Left colon (tissue), 2 donors: ENCODE results near the gene CLEC11A. TPM values are rescaled to one million over a fixed set of nuclear protein-coding genes. Genes with fewer than 3 reads are reported as not detected.

Source experiments
- ATAC-seq: fragments of 200-7000 bp; cut with Tn5 transposase; one replicate; pipeline ENCODE4 v1.9.1; 2020; ENCODE audit warnings: mild to moderate bottlenecking, moderate library complexity
- DNase-seq, 2 donors: peaks; one replicate each; pipeline ENCODE4 v3.0.0-alpha.2; 2020
- intact Hi-C, 2 donors: fragments of 100-400 bp; cut with DNase I in 1 of 2; cut with micrococcal nuclease in 1 of 2; formaldehyde crosslinking; loops; one replicate each; pipeline versions ENCODE4 v1.11.2 to v1.14.0; 2022; cut with DNase I, micrococcal nuclease
- total RNA-seq, 2 donors: library from RNA; stranded (reverse); fragmentation: NEBNext Ultra II Directional; extraction: Animal tissue kit (Norgen Biotek cat#: 25700); gene quantifications; one replicate each; pipeline ENCODE4 v1.2.1, GENCODE V29; 2021
- donor health status: DM: no; HTN: no; CAD: no.
- donor health status: DM: yes; HTN: yes; CAD: no.

Gene CLEC11A
- total RNA-seq, 2 donors from 2014 or later = 2.1 to 5.7 TPM

DNA sequence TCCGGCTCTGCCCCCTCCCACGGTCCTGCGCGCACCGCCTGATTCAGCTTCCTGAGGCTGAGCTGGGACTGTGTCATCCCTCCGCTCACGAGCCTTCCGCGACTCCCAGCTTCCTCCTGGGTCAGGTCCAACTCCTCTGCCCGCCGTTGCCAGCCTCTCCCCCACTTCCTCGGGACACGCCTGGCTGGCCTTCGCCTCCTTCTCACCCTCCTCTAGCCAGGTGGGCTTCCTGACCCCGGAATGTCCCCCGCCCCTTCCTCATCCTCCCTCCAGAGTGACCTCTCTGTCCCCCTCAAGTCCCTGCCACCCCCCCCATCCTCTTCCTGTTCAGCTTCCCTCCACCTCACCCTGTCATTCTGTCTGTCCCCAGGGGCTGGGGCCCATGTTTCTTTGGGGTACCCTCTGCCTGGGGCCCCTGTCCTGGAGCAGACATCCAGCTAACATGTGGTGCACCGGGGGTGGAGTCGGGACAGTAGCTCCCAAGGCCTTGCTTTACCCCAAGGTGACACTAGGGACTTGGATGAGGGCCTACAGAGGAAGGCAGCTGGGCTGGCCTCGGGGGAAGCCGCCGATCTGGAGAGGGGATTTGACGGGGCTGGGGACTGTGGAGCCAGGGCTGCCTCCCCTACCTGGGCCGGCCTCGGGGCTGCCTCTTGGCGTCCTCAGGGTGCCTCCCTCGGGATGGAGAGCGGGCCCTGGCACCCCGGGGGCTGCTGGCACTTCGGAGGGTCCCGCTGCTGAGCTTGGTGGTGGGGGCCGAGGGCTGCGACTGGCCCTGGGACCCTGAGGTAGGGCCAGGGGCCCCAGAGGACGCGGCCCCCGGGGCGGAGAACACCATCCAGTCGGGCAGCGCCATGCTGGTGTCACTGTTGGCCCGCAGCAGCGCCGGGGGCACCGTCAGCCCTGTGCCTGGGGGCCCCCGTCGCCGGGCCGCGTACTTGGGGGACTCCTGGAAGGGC is 20.0 kb upstream of the CLEC11A start:
- ATAC-seq = no peak
- intact Hi-C loops = loop anchor here in 1 of 2 donors (10.0 kb wide), 1 partner anchor 82 kb away; no protein-coding TSS in a partner anchor
- no peak for DNase-seq

DNA sequence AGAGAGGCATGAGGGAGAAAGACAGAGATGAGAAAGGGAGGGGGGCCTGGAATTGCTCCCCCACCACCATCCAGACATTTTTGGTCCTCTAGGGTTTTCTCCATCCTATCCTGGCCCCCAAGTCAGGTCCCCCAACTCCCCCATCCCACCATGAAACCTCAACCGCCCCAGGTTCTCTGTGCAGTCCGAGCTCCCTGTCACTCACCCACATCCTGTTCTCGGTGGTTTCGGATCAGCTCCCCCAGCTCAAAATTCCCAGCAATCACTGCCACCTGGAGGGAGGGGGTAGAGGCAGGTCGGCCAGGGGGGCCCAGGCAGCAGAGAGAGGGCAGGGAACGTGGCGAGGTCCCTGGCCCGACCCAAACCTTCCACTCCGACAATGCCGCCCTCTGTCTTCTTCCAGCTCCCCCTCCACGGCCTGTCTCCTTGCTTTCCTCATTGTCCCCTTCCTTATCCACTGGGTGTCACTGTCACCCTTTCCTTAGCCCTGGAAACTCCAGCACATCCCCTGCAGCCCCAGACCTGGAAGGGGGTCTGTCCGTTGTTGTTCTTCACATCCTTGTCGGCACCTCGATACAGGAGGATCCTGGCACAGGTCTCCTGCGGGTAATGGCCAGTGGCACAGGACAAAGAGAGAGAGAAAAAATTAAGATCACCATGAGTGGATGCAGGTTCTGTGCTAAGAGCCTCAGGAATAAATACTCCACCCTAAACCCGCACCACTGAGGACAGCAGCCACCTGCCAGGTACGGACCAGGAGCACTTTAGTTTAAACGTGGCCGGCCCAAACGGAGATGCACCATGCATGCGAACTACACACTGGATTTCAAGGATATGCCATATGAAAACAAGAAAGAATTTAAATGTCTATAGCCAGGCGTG is 19.0 kb upstream of the CLEC11A start:
- no peak for DNase-seq

DNA sequence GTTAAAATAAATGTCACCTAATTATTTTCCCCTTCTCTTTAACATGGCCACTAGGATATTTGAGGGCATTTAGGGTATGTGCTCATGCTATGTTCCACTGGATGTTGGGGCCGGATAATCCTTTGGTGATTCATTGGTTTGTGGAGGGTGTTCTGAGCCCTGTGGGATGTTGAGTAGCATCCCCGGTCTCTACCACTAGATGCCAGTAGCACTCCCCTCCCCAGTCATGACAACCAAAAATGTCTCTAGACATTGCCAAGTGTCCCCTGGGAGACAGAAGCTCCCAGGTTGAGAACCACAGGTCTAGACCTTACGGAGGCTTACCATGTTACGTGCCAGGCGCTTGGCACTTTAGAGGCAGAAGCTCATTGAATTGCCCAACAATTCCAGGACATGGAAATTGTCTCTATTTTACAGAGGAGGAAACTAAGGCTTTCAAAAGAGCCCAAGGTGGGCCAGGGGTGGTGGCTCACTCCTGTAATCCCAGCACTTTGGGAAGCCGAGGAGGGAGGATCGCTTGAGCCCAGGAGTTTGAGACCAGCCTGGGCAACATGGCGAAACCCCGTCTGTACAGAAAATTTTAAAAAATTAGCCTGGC is 17.6 kb upstream of the CLEC11A start:
- intact Hi-C loops = loop anchor here in 1 of 2 donors (10.0 kb wide), 1 partner anchor 79 kb away; no protein-coding TSS in a partner anchor
- ATAC-seq (peak; percentile 49), DNase-seq (no peak)

More for the DNA sequence above, 19.0 kb upstream of the CLEC11A start:
- no peak for ATAC-seq
- intact Hi-C loops = loop anchor here in 1 of 2 donors (10.0 kb wide), 1 partner anchor 81 kb away; no protein-coding TSS in a partner anchor

DNA sequence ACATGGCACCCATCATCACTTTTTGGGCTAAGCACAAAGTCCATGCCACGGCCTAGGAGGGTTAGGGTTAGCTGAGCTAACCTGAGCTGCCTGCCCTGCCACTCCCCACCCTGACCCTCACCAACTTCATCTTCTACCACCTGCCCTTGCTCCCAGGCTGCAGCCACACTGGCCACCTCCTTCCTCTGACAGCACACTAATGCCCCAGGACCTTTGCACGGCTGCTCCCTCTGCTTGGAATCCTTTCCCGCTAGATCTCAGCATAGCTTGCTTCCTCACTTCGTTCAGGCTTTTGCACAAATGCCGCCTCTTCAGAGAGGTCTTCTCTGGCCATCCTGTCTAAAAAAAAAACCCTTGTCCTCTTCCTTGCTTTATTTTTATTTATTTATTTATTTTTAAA is 16.8 kb upstream of the CLEC11A start:
- intact Hi-C loops = loop anchor here in 1 of 2 donors (10.0 kb wide), 1 partner anchor 78 kb away; no protein-coding TSS in a partner anchor

DNA sequence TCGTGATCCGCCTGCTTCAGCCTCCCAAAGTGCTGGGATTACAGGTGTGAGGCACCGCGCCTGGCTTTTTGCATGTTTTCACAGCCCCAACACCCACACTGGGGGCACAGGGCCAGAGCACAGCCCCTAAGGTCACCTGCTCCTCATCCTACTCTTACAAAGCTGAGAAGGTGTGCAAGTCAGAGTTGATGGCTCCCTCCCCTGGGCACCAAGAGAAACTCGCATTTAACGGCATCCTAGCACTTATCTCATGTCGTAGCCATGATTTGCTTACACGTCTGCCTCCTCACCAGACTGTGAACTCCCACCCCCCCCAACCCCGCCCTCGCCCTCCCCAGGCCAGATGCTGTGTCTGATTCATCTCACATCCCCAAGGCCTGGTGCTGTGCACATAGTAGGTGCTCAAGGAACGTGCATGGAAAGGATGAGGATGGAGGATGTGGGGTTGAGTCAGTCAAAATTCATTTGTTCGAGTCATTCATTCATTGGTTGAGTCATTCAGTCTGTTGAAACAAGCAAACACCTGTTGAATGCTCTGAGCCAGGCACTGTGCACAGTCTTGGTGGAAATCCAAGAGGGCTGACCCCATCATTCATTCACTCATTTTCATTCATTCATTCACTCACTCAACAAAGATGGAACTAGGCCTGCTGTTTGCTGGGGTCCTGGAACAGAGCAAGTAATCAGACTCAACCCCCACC is 14.8 kb upstream of the CLEC11A start:
- ATAC-seq = no peak
- intact Hi-C loops = loop anchor here in 1 of 2 donors (10.0 kb wide), 1 partner anchor 76 kb away; no protein-coding TSS in a partner anchor

More for the DNA sequence above, 16.8 kb upstream of the CLEC11A start:
- DNase-seq (no peak), ATAC-seq (no peak)

DNA sequence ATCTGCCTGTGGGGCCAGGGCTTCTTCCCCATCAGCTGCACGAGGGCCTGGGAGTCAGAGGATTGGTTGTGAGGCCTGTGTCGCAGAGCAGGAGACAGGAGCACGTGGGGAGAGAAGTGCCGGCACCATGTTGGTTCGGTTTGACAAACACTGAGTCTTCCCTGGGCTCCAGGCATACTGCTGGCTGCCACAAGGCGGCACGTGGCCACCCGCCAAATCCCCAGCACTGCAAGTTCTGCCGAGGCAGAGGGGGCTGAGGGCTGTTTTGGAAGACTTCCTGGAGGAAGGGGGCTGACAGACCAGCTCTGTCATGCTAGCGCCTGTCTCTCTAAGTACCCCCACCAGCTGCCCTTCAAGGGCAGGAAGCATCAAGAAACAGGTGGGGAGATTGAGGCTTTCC is 13.1 kb upstream of the CLEC11A start:
- DNase-seq (no peak), ATAC-seq (no peak)
- intact Hi-C loops = no loop called here

More for the DNA sequence above, 14.8 kb upstream of the CLEC11A start:
- no peak for DNase-seq

- DNase-seq (no peak), ATAC-seq (no peak)
- intact Hi-C loops = no loop called here
Measured at GRCh38 chr19:50710612-50711011, 12.6 kb upstream of the CLEC11A start.

GRCh38 chr19:50711196-50711595 is 12.0 kb upstream of the CLEC11A start:
- DNase-seq (no peak), ATAC-seq (no peak)
- intact Hi-C loops = no loop called here

- intact Hi-C loops = no loop called here
- no peak for DNase-seq
- ATAC-seq = no peak
Measured at GRCh38 chr19:50711805-50712204, 11.4 kb upstream of the CLEC11A start.

GRCh38 chr19:50712833-50713232 is 10.3 kb upstream of the CLEC11A start:
- DNase-seq = no peak
- intact Hi-C loops = no loop called here
- ATAC-seq = no peak

GRCh38 chr19:50713556-50714236 is 9.5 kb upstream of the CLEC11A start:
- DNase-seq (no peak), ATAC-seq (no peak)
- intact Hi-C loops = no loop called here

DNA sequence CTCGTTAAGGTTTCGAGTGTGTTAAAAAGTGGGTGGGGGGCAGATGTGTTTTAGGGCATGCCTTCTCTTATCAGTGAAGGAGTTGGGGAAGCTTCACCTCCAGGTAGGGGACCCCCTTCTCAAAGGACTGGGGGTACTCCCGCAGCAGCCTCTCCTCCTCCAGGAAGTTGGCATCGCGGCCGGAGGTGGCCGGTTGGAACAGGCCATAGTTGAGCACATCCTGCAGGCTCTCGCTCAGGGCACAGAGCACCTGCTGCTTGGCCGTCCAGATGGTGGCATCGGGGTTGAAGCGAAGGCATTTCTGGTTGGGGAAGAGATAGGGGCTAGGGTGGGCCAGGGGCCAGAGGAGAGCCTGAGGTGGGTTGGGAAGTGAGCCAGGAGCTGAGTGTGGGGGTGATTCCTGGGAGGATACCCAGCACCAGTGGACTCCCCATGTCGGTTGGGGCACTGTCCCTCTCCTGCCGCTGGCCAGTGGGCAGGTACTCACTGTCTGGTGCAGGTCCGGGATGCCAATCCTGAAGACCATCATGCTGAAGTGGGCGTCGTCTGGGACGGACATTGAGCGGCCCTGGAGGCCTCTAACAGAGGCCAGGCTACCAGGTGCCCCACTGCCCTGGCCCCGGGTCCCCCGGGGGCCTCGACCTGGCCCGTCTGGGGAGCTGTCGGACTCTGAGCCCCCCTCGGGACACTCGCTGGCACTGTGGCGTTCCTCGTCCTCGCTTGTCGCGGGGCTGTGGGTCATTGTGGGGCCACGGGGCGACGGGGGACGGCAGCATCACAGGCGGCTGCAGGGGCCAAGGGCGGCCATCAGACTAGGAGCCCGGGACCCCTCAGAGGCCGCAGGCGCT is 6.8 kb upstream of the CLEC11A start:
- intact Hi-C loops = no loop called here
- DNase-seq = no peak
- no peak for ATAC-seq

GRCh38 chr19:50717026-50717723 is 6.0 kb upstream of the CLEC11A start:
- ATAC-seq = no peak
- intact Hi-C loops = no loop called here
- DNase-seq = no peak

DNA sequence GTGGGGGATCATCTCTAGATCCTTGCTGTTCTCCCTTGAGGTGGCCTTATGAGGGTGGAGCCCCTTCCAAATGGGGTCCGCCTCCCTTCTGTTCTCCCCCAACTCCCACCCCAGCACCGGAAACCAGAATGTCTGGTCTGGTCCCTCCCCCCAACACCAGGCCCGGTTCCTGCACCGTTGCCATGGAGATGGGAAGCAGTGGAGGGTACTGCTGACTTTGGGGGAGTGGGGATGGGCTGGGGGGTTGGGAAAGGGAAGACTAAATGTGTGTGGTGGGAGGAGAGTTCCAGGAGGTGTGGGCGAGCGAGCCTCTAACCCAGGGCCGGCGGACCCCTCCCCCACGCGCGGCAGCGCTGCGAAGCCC is 5.3 kb upstream of the CLEC11A start:
- intact Hi-C loops = no loop called here
- ATAC-seq (no peak), DNase-seq (no peak)

GRCh38 chr19:50718255-50719118 is 4.7 kb upstream of the CLEC11A start:
- ATAC-seq = no peak
- intact Hi-C loops = no loop called here
- no peak for DNase-seq

DNA sequence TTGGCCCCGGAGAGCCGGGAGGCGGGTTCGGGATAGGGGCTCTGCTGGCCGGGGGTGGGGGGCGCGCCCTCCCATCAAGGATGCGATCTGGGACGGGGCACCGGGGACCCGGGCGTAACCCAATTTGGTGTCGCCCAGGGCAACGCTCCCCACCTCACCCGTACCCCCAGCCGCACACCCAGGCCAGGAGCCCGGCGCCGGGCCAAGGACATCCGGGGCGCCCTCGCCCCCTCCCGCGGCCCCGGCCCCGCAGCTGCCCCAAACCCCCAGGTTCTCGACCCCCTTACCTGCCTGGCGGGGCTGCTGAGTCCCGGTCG is 4.1 kb upstream of the CLEC11A start:
- DNase-seq (no peak), ATAC-seq (no peak)
- intact Hi-C loops = no loop called here
